VCaP (cell line): ENCODE data around the gene SLC27A6.
"Not testable (repeated sequence)": the region's sequence is repeated elsewhere in the genome, so short reads cannot be mapped to it uniquely, and the experiment has no call there.

Experiments used
- H3K27ac ChIP-seq: fragments of 450-650 bp; 2 replicates; pipeline ENCODE4 v1.5.1; 2017
- CTCF ChIP-seq: fragments of 450-650 bp; conservative IDR thresholded peaks from 2 replicates; pipeline ENCODE4 v1.5.1; 2017; ENCODE audit warnings: mild to moderate bottlenecking, moderate library complexity

Gene SLC27A6, protein sequence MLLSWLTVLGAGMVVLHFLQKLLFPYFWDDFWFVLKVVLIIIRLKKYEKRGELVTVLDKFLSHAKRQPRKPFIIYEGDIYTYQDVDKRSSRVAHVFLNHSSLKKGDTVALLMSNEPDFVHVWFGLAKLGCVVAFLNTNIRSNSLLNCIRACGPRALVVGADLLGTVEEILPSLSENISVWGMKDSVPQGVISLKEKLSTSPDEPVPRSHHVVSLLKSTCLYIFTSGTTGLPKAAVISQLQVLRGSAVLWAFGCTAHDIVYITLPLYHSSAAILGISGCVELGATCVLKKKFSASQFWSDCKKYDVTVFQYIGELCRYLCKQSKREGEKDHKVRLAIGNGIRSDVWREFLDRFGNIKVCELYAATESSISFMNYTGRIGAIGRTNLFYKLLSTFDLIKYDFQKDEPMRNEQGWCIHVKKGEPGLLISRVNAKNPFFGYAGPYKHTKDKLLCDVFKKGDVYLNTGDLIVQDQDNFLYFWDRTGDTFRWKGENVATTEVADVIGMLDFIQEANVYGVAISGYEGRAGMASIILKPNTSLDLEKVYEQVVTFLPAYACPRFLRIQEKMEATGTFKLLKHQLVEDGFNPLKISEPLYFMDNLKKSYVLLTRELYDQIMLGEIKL

GRCh38 chr5:128965011-128965637, at the start of gene SLC27A6:
TSS of gene SLC27A6 (plus strand) at chr5:128965488. CDS start at chr5:128966138, 650 bp downstream.
- H3K27ac ChIP-seq = peak within 1 kb of the TSS; percentile 59; the same call in 1 of the 2 replicates
- no peak for TF ChIP-seq CTCF

GRCh38 chr5:128919542-128919941, 45.7 kb upstream of the SLC27A6 start:
- H3K27ac ChIP-seq = no peak overlapping the region
- TF ChIP-seq CTCF = no peak

GRCh38 chr5:128920345-128921215, 44.7 kb upstream of the SLC27A6 start:
- no peak for TF ChIP-seq CTCF
- H3K27ac ChIP-seq = no peak overlapping the region

DNA sequence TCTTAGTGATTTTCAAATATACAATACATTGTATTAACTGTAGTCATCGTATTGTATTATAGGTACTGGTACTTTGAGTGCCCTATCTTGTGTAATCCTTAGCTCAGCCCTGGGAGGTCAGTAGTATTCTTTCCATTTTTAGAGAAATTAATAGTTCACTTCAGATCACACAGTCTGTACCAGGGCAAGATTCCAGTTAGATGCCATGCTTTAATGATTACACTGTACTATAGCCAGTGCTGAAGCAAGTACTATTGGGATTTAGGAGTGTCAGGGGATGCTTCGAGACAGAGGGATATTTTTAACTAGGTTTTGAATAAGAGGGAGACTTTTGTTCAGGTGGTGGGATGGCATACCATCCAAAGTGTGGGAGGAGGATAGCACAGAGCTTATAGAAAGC, 41.0 kb upstream of the SLC27A6 start:
- H3K27ac ChIP-seq = no peak overlapping the region
- TF ChIP-seq CTCF = no peak

GRCh38 chr5:128925973-128926372, 39.3 kb upstream of the SLC27A6 start:
- no peak for TF ChIP-seq CTCF
- no peak overlapping the region for H3K27ac ChIP-seq

GRCh38 chr5:128927644-128928043, 37.6 kb upstream of the SLC27A6 start:
- no peak for TF ChIP-seq CTCF

DNA sequence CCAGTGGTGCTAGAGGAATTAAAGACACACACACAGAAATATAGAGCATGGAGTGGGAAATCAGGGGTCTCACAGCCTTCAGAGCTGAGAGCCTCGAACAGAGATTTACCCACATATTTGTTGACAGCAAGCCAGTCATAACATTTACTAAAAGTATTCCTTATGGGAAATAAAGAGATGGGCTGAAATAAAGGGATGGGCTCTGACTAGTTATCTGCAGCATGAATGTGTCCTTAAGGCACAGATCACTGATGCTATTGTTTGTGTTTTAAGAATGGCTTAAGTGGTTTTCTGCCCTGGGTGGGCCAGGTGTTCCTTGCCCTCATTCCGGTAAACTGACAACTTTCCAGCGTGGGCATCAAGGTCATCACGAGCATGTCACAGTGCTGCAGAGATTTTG, 33.1 kb upstream of the SLC27A6 start:
- H3K27ac ChIP-seq = not testable (repeated sequence)

More at GRCh38 chr5:128927644-128928043, 37.6 kb upstream of the SLC27A6 start:
- no peak overlapping the region for H3K27ac ChIP-seq

- H3K27ac ChIP-seq = not testable (repeated sequence)
Measured at GRCh38 chr5:128943100-128943499, 22.2 kb upstream of the SLC27A6 start.
